Measurements from ENCODE around the gene LHX4.

The LHX4 gene

DNA sequence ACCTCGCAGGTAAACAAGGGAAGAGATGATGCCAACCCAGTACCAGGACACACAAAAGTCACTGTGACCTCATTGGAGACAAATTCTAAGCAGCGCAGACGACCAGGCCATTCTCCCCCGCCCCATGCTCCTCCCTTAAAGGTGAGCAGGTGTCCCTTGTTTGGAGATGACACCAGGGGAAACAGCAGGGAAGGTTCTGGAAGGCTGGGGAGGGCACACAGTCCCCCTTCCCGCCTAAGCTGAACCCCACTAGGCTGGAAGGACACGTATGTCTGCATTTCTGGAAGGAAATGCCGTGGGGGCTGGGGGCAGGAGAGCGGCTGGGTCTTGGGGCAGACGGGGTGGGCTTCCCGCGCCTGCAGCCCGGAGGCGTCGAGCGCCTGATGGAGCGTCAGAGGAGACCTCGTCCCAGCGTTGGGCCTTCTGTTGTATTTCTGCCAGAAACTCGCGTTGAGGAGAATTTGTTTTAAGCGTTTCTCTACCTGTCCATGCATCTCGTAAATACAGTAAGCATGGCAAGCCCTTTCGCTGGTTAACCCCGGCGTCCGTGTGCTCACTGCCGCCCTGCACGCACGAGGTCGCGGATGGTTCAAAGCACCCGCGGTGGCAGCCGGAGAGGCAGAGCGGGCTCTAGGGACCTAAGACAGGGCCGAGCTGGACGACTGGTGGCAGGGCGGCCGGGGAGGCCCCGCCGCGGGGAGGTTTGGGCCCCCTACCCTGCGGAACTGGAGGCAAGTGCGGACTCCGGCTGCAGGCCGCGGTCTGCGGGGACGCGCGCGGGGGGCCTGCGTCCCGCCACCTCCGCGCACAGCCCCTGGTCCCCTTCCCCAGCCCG, 1.2 kb upstream of the LHX4 start:
- DNase-seq, result no peak

DNA sequence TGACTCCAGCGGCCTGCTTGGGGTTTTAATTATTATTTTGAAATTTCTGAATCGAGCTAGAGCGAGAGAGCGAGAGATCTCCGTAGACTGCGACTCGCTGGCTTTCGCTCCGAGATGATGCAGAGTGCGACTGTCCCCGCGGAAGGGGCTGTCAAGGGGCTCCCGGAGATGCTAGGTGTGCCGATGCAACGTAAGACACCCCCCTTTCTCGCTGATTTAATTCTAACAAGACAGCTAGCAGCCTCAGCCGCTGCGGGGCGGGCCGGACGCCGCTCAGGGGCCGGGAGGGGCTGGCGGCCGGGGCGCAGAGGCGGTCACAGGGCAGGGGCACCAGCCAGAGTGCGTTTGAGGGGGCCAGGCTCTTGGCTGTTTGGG, 339 bp downstream of the LHX4 start:
- DNase-seq, result no peak

DNA sequence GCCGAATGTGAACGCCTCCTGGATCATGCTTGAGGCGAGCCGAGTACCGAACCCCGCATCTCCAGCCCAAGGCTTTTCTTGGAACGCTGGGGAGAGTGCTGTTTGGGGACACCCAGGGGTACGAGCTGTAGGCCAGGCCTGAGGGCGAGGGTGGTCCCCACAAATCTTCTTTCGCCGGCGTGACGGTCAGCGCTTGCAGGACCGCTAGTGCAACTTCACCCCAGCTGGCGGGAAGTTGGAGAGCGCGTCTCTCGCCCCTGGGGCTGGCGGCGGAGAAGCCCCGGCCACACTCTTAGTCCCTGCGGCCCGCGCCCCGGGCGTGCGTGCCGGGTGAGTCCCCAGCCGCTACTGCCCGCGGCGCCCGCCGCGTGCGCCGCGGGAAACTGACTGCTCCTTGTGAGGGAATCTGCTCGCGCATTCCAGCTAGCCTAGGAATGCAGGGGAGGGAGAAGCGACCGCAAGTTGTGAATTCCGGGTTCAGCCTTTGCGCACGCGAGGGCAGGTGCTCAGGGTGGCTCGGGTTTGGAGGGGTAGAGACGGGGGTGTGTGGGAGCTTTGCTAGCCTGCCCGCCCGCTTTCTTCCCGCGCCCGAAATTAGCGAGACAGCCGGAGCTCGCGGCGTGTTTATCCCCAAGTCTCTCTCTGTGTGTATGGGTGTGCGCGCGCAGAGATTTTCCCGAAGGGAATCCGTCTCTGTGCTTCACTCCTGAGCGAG, 884 bp downstream of the LHX4 start:
- DNase-seq, result no peak

DNA sequence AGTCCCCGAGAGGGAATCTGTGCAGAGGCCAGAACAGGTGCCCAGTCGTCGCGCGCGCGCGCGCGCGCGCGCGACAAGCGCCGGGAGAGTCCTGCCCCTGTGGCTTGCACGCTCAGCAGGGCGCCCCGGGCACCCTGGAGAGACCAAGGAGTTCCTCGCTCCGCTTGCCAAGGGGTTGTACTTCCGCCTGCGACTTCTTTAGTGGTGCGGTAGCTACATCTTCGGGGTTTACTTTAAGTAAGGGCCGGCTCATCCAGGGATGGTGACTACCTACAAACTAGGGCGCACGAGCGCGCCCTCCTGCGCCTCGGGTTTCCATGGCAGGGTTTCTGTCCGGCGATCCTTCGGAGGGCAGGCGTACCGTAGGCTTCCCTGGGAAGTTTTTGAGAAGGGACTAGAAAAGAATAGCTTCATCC, 1.4 kb downstream of the LHX4 start:
- no peak for DNase-seq

DNA sequence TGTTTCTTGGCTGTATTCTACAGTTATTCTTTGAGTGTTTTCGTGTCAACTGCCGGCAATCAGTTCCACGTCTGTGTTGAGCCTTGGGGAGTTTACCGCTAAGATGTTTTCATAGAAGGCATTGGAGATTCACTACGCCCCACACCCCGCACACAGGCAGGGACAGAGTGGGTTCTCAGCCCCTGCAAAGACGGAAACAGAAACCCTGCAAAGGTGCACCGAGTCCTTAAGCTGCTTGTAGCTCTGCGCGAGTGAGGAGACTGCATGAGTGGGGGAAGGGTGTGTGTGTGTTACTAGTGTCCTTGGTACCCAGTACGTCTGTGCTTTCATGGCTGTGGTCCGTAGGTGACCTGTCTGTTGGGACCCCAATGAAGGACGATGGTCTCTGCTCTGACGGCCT, 1.9 kb downstream of the LHX4 start:
- no peak for DNase-seq

DNA sequence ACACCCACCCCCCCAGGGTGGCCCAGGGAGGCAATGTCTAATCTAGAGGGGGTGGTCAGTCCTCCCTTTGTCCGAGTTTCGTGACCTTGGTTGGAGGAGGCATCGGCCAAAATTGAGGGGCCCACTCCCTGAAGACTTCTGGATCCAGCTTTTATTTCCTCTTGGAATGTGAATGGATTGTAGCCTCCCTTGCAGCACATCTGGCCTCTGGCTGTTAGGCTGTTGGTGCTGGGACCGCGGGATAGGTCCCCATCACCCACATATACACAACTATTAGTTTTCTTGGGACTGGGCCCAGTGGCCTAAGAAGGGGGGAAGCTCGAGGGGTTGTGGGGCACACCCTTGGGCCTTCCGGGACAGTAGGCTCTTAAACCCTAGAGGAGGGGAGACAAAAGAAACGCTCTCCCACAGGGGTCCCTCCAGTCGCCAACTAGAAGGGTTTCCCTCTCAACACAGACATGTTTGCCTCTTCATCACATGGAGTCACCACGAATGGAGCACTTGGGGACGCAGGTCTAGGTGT, 2.5 kb downstream of the LHX4 start:
- DNase-seq, result no peak

DNA sequence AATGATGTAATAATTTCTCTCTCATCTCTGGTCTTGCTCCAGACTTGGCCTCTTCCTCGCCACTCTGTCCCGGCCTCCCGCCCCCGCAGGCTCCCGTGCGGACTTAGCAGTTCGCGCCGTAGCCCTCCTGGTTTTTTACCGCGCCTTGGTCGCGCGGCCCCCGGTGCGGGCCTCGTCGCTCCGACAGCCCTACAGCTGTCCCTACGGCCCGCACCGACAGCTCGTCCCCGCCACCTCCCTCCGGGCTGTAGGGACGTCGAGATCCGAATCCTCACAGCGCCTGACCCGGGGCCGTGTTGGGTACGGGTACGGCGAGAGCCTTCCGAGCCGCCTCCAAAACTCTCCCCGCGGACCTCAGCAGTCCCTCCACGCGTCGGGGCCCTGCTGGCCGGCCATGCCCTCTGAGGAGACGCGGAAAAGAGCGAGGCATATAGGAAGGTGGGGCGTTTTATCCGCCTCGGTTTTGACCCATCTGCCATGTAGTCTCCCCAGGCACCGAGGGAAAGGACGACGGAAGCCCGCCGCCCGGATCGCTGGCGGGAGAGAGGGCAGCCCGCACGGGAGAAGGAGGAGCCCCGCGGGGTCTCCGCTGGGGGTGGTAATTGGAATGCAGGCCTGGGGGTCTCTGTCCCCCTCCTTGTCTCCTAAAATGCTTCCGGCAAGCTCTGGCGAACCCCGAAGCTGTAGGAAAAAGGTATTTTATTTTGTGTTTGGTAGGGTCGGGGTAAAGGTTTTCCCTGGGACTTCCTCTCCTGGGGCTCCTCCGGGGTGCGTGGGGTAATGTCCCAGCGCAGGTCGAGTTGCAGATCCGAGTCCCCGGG, 3.3 kb downstream of the LHX4 start:
- no peak for DNase-seq

DNA sequence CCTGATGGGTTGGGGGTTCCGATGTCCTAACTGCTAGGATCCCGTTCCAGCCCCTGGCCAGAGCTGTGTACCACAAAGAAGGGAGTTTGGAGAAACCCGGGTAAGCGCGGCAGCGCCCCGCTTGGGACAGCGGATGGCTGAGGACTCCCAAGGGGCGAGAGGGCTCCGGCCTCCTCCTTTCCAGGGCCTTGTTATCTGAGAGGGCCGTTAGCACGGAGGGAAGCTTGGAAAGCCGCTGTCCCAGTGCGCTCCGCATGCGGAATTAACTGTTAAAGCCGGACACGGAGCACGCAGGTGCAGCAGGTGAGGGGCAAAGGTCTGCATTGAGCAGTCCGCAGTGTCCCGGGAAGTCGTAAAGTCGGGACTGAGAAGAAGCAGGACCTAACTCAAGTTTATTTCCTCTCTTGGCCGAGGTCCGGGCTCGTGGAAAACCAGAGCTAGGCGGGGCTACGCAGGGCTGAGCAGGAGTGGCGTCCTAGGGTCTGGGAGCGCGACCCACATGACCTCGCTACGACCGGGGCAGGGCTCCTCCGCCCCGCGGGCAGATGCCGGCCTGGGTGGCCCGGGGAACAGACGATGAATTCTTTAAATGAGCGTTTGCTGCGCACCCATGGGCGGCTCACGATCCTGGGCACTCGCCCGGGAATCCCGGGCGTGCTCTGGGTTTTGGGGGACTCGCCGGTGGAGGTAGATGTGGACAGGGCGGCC, 4.5 kb downstream of the LHX4 start:
- no peak for DNase-seq

DNA sequence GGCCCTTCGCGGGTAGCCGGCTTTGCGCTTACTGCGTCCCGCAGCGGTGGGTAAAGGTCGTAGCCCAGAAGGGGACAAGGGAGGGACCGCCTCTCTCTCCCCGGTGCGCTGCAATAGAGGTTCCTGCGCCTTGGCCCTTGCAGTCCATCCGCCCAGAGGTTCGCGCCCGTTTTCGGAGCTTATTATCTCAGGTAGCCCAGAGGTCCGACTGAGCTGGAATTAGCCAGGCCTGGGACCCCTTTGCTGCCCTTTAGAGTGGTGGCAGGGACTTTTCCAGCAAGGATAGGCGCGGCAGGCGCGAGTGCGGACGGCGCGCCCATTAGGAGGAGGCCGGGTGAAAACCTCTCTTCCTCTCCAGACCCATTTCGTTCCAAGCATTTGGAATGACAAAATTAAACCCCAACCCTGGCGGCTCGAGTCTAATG, 5.0 kb downstream of the LHX4 start:
- no peak for DNase-seq

DNA sequence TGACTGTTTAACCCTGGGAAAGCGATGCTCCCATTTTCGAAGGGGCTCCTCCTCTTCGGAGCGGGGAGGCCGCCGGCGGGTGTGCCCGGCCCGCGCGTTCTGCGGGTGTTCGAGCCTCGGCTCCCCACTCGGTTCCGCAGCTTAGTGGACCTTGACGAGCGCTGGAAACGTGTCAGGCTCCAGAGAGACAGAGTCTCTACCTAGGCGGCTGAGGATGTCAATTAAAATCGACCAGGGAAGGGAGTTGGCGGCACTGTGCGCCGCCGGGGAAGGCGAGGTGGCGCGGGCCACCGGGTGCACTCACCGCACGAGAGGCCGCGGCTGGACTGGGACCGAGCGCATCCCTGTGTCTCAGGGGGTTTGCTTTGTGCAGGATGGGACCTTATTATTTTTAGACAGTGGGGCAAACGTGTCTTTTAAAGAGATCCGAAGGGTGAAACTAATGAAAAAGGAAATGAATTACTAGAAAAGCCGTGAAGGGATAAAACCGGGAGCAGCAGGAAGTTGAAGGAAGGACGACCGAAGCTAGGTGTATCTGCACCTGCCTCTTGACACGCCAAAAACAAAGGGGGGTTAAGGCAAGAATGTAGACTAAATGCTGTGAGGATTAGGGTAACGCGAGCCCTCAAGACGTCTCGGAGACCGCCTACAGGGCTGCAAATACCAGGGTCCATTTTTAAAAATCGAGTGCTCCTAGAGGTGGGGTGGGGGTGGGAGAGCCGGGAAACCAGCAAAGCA, 5.6 kb downstream of the LHX4 start:
- no peak for DNase-seq

DNA sequence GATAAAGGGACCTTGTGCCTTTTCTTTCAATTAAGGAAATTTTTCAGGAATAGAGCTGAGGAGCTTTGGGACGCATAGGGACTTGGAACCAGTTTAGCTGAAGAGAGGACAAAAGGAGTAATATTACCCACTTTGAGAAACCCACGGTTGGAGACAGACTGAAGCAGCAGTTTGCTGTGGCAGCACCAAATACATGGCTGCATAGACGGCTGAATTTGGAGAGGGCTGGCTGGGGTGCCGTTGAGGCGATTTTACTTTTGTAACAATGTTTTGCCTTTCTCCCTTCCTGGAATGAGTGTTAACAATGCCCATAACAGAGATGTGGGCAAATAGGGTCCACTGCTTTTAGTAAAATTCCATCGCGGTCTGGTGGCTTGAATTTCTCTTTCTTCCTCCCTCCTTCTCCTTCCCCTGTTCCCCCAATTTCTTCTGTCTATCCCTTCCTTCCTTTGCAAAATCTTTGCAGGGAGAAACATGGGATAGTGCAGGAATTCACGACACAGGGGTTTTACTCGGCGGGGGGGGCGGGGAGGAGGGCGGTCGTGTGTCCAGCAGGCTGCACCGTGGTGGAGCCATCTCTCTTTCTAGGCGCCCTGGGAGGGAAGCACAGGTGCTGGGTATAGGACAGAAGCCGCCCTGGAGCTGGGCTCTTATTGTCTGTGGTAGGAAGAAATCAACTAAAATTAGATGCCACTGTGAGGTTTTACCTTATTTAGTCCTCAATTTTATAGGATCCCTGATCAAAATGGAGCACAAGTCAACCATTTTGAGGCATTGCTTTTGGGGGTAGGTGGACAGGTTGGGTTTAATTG, 6.8 kb downstream of the LHX4 start:
- no peak for DNase-seq

DNA sequence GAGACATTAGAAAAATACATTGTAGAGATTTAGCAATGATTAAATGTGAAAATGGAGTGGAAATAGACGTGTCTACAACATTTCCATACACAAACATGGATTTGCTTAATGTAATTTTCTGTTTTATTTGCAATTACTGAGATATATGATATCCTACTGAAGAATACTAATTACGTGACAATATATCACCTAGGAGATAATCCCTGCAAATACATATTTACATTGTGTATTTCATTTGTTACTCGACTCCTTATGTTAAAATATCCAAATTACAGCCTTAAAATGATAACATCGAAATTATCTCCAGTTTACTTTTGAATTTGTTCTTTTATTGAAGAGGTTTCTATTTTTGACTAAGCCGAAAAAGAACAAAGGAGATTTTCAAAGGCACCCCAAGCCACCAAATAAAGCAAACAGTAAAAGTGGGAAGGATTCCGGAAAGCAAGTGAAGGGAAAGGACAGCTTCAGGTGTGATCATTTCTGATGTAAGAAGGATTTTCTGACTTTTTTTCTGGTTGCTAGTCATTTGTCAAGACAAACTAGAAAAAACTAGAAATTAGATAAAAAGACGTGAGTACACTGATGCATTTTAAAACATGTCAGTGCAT, 7.9 kb downstream of the LHX4 start:
- no peak for DNase-seq

DNA sequence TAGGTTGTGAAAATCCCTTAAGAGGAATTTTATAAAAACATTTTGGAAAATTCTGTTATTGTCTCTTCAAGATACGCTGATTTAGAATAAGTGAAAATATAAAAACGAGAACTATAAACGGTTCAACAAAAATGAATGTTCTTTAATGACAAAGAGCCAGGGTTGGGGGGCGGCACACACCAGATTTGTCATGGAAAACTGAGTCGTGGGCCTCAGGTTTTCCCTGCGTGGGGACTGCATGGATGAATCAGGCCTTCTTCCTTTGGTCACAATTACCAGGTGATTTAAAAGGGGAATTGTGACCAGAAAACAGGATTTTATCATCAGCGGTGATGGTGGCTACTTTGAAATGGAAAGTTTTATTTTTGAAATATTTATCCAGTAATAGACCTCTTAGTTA, 8.6 kb downstream of the LHX4 start:
- no peak for DNase-seq

DNA sequence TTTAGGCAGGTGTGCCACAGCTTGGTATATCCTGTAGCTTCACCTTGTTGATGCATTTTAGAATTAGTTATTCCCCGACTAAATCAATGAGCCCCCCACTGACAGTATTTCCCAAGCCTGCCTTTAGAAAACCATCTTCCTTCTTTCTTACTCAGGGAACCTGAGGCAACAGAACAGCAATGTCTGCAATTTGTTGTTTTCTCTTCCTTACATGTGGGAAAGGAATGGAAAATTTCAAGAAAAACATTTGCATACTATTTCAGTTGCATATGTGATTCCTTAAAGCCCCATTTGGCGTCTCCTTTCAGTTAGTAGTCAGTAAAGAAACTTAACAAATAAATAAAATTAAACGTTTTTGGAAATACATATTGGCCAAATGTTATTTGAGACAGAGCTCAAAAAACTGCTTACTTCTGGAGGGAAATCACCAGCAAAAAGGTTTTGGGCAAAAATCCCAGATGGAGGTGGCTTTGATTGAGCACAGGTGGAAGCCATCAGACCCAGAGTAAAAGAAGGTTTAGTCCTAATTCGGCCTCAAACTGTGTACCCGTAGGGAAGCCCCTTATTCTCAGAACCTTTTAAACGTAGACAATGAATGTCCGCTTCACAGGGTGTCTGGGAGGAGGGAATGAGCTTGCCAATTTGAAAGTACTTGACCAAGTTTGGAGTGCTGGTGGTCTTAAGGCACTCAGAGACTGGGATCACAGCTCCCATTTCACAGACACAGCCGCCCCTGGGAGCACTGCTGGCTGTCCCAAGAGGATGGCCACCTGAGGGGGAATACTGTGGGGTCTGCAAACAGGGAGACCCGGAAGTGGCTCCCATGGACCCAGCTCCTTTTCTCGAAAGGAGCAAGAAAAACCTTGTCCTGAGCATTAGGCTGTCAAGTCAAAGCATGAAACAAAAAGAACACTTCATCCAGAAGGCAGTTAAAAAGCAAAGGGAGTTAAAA, 9.4 kb downstream of the LHX4 start:
- no peak for DNase-seq

DNA sequence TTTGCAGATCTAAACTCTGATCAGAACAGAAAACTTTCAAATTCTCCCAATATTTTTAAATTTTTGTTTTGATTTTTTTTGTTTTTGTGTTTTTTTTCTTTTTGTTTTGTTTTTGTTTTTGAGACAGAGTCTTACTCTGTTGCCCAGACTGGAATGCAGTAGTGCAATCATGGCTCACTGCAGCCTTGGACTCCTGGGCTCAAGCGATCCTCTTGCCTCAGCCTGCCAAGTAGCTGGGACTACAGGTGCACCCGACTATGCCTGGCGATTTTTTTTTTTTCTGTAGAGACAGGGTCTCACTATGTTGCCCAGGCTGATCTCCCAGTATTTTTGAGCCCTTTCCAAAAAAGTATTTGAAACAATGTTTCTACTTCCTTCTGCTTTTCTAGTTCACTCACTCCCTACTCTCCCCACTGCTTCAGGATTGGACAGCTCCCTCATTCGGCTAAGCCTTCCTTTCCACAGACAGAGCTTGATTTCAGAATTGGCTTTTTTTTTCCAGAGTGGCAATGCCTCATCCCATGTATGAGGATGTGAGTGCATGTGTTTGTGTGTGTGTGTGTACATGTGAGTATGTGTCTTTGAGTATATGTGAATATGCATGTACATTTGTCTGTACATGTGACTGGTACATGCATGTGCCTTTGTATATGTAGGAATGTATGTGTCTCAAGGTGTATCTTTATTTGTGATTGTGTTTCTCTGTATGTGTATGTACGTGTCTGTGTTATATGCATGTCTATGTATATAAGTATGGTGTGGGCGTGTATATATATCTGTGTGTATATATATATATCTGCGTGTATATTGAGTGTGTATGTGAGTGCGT, 11.9 kb downstream of the LHX4 start:
- DNase-seq, result no peak

DNA sequence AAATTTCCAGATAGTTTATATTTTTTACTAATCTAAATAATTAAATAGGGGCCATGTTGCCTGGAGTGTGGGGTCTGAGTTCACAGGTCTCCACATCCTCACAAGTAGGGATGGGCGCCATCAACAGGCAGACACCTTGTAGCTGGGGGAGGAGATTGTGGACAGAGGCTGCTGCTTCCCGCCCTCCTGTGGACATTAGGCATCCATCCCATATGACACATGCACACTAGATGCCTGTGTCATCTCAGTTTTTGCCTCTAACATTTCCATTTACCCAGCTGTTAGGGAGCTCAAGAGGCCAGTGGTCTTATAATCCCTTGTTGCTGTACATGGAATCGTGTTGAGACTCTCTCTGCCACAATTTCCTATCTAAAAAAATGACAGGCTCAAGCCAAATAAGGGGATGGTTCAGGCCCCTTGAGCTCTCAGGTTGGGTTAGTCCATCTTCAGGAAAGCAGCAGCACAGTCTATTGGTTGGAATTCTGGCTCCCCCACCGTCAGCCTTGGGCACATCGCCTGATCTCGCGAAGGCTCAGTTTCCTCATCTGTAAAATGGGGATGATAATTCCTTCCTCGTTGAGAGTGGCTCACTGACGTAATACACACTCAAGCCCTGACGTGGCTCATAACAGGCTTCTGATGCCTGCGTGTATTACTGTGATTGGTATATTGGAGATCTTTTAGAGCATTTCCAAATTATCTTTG, 13.6 kb downstream of the LHX4 start:
- no peak for DNase-seq

DNA sequence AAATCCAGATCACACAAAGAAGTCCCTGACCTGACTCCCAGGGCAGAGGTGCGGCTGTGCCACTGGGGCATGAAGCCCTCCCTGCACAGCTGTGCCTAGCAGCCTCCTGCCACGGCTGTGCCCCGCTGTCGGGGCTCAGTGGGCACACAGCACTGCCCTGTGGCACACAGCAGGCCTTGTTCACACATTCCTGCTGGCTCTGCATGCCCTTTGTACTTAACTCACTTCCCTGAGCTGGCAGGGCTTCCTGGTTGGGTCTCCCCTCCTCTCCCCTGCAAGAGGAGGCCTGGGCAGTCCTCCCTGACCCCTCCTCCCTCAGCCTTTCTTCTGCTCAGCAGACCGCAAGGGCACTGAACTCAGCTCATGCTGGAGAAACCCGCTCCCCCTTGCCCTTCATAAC, 14.8 kb downstream of the LHX4 start:
- no peak for DNase-seq

DNA sequence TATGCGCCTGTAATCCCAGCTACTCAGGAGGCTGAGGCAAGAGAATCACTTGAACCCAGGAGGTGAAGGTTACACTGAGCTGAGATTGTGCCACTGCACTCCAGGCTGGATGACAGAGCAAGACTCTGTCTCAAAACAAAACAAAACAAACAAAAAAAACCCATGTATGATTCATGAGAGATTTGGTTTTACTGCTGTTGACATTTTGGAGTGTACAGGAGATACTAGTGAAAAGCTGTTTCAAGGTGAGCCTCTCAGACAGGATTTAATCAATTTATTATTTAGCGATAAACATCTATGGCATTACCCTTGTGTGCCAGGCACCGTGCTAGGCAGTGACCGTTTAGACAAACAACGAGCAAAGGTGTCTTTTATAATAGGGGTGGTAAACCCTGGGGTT, 16.5 kb downstream of the LHX4 start:
- no peak for DNase-seq

Measured in activated CD4-positive, alpha-beta T cell treated with anti-CD3 and anti-CD28 coated beads, Interleukin-2, amount 50 U/mL, for 1 hour (primary cell).